ENCODE results near the gene COTL1. TPM values are rescaled to one million over a fixed set of nuclear protein-coding genes. Genes with fewer than 3 reads are reported as not detected.
"Not testable (repeated sequence)": the region's sequence is repeated elsewhere in the genome, so short reads cannot be mapped to it uniquely, and the experiment has no call there.

Gene COTL1
- total RNA-seq, 1 donor from 2014 or later, result 11.0 TPM

DNA sequence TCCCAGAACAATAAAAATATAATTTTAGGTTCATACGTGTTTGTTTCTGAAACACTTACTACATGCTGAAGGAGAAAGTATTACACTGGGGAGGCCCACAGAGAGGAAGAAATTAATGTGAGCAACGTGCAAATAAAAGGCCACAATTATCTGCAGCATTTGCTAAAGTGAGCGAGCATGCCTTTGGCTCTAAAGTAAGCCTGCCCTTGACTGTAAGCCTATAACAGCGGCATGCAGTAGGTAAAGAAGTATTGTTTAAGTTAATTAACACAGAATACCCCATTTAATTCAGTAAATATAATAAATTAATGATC, 13.2 kb upstream of the COTL1 start:
- H3K4me1 ChIP-seq (ENCODE audit: control insufficient read depth in 3 of 3, insufficient read depth in 3 of 3, low read length in 3 of 3), result peaks cover 0 to 14% (median 6%) of the 10 kb centered on the region in 3 donors
- no peaks in the 10 kb centered on the region for H3K36me3 ChIP-seq (ENCODE audit: control insufficient read depth in 3 of 3, insufficient read depth in 3 of 3, low read length in 3 of 3)
- H3K4me3 ChIP-seq (ENCODE audit: low read length in 3 of 3), result no peak overlapping the region
- no peak overlapping the region for H3K27ac ChIP-seq (ENCODE audit: low read depth, low read length)
- no peaks in the 10 kb centered on the region for H3K9me3 ChIP-seq (ENCODE audit: control insufficient read depth in 3 of 3, low read length in 3 of 3)
- H3K9ac ChIP-seq (ENCODE audit: low read depth in 1 of 3, low read length in 3 of 3), result no peak overlapping the region
- H3K27me3 ChIP-seq (ENCODE audit: control insufficient read depth in 3 of 3, insufficient read depth in 3 of 3, low read length in 3 of 3), result peaks cover 0 to 10% (median 0%) of the 10 kb centered on the region in 3 donors

- Histone ChIP-seq H3K36me3 (ENCODE audit: control insufficient read depth in 3 of 3, insufficient read depth in 3 of 3, low read length in 3 of 3) (no peaks in the 10 kb centered on the region), H3K4me1 (ENCODE audit: control insufficient read depth in 3 of 3, insufficient read depth in 3 of 3, low read length in 3 of 3) (peaks cover 0 to 9% (median 1%) of the 10 kb centered on the region in 3 donors), H3K27ac (ENCODE audit: low read depth, low read length) (no peak overlapping the region), H3K9ac (ENCODE audit: low read depth in 1 of 3, low read length in 3 of 3) (peak overlapping the region in 1 of 3 donors; percentile 6), H3K27me3 (ENCODE audit: control insufficient read depth in 3 of 3, insufficient read depth in 3 of 3, low read length in 3 of 3) (peaks cover 0 to 10% (median 0%) of the 10 kb centered on the region in 3 donors), H3K9me3 (ENCODE audit: control insufficient read depth in 3 of 3, low read length in 3 of 3) (no peaks in the 10 kb centered on the region), H3K4me3 (ENCODE audit: low read length in 3 of 3) (no peak overlapping the region)
Observed at GRCh38 chr16:84630446-84631152, 12.7 kb upstream of the COTL1 start.

DNA sequence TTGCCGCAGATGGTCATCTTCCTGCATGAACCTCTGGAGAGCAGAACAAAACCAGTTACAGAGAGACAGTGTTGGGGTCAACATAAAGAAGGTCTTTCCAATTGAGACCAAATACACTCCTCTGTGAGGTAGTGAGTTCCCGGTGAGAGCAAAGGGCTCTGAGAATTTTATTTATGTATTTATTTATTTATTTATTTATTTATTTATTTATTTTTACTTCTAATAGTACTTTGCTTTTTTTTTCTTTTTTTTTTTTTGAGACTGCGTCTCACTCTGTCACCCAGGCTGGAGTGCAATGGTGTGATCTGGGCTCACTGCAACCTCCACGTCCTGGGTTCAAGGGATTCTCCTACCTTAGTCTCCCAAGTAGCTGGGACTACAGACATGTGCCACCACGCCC, 12.1 kb upstream of the COTL1 start:
- Histone ChIP-seq H3K36me3 (ENCODE audit: control insufficient read depth in 3 of 3, insufficient read depth in 3 of 3, low read length in 3 of 3) (no peaks in the 10 kb centered on the region), H3K4me1 (ENCODE audit: control insufficient read depth in 3 of 3, insufficient read depth in 3 of 3, low read length in 3 of 3) (peaks cover 0 to 8% (median 0%) of the 10 kb centered on the region in 3 donors), H3K9me3 (ENCODE audit: control insufficient read depth in 3 of 3, low read length in 3 of 3) (no peaks in the 10 kb centered on the region), H3K9ac (ENCODE audit: low read depth in 1 of 3, low read length in 3 of 3) (no peak overlapping the region), H3K27ac (ENCODE audit: low read depth, low read length) (no peak overlapping the region), H3K27me3 (ENCODE audit: control insufficient read depth in 3 of 3, insufficient read depth in 3 of 3, low read length in 3 of 3) (peaks cover 0 to 10% (median 0%) of the 10 kb centered on the region in 3 donors), H3K4me3 (ENCODE audit: low read length in 3 of 3) (no peak overlapping the region)

- no peak overlapping the region for H3K27ac ChIP-seq (ENCODE audit: low read depth, low read length)
Observed at GRCh38 chr16:84629580-84629979, 11.7 kb upstream of the COTL1 start.

GRCh38 chr16:84628226-84628731, 10.4 kb upstream of the COTL1 start:
- Histone ChIP-seq H3K27ac (ENCODE audit: low read depth, low read length) (no peak overlapping the region), H3K27me3 (ENCODE audit: control insufficient read depth in 3 of 3, insufficient read depth in 3 of 3, low read length in 3 of 3) (no peaks in the 10 kb centered on the region), H3K4me1 (ENCODE audit: control insufficient read depth in 3 of 3, insufficient read depth in 3 of 3, low read length in 3 of 3) (no peaks in the 10 kb centered on the region), H3K36me3 (ENCODE audit: control insufficient read depth in 3 of 3, insufficient read depth in 3 of 3, low read length in 3 of 3) (no peaks in the 10 kb centered on the region), H3K4me3 (ENCODE audit: low read length in 3 of 3) (no peak overlapping the region), H3K9me3 (ENCODE audit: control insufficient read depth in 3 of 3, low read length in 3 of 3) (no peaks in the 10 kb centered on the region), H3K9ac (ENCODE audit: low read depth in 1 of 3, low read length in 3 of 3) (no peak overlapping the region)

More at GRCh38 chr16:84629580-84629979, 11.7 kb upstream of the COTL1 start:
- Histone ChIP-seq H3K9ac (ENCODE audit: low read depth in 1 of 3, low read length in 3 of 3) (no peak overlapping the region), H3K27me3 (ENCODE audit: control insufficient read depth in 3 of 3, insufficient read depth in 3 of 3, low read length in 3 of 3) (peaks cover 0 to 7% (median 0%) of the 10 kb centered on the region in 3 donors), H3K4me1 (ENCODE audit: control insufficient read depth in 3 of 3, insufficient read depth in 3 of 3, low read length in 3 of 3) (peaks cover 0 to 8% (median 0%) of the 10 kb centered on the region in 3 donors), H3K4me3 (ENCODE audit: low read length in 3 of 3) (no peak overlapping the region), H3K36me3 (ENCODE audit: control insufficient read depth in 3 of 3, insufficient read depth in 3 of 3, low read length in 3 of 3) (no peaks in the 10 kb centered on the region), H3K9me3 (ENCODE audit: control insufficient read depth in 3 of 3, low read length in 3 of 3) (no peaks in the 10 kb centered on the region)

DNA sequence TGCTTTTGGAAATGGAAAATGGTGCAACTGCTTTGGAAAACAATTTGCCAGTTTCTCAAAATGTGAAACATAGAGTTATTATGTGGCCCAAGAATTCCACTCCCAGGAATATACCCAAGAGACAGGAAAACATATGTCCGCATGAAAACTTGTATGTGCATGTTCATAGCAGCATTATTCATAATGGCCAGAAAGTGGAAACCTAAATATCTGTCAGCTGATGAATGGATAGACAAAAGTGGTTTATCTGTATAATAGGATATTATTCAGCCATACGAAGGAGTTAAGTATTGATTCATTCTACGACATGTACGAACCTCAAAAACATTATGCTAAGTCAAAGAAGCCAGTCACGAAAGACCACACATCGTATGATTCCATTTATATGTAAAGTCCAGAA, 7.7 kb upstream of the COTL1 start:
- H3K4me3 ChIP-seq (ENCODE audit: low read length in 3 of 3), result no peak overlapping the region

DNA sequence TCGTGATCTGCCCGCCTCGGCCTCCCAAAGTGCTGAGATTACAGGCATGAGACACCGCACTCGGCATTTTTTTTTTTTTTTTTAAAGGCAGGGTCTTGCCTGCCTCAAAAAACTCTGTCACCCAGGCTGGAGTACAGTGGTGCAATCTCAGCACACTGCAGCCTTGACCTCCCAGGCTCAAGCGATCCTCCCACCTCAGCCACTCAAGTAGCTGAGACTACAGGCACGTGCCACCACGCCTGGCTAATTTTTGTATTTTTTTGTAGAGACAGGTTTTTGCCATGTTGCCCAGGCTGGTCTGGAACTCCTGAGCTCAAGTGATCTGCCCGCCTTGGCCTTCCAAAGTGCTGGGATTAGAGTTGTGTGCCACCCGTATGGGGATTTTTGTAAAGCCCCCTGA, 3.0 kb upstream of the COTL1 start:
- not testable (repeated sequence) for H3K27ac ChIP-seq (ENCODE audit: low read depth, low read length); H3K4me3 ChIP-seq (ENCODE audit: low read length in 3 of 3); H3K9me3 ChIP-seq (ENCODE audit: control insufficient read depth in 3 of 3, low read length in 3 of 3); H3K36me3 ChIP-seq (ENCODE audit: control insufficient read depth in 3 of 3, insufficient read depth in 3 of 3, low read length in 3 of 3); H3K9ac ChIP-seq (ENCODE audit: low read depth in 1 of 3, low read length in 3 of 3)
- H3K4me1 ChIP-seq (ENCODE audit: control insufficient read depth in 3 of 3, insufficient read depth in 3 of 3, low read length in 3 of 3), result peaks cover 10 to 20% (median 10%) of the 10 kb centered on the region in 3 donors
- peaks cover 4 to 12% (median 6%) of the 10 kb centered on the region in 3 donors for H3K27me3 ChIP-seq (ENCODE audit: control insufficient read depth in 3 of 3, insufficient read depth in 3 of 3, low read length in 3 of 3)

More for the DNA sequence above, 7.7 kb upstream of the COTL1 start:
- Histone ChIP-seq H3K4me1 (ENCODE audit: control insufficient read depth in 3 of 3, insufficient read depth in 3 of 3, low read length in 3 of 3) (no peaks in the 10 kb centered on the region), H3K27ac (ENCODE audit: low read depth, low read length) (no peak overlapping the region), H3K36me3 (ENCODE audit: control insufficient read depth in 3 of 3, insufficient read depth in 3 of 3, low read length in 3 of 3) (no peaks in the 10 kb centered on the region), H3K9me3 (ENCODE audit: control insufficient read depth in 3 of 3, low read length in 3 of 3) (no peaks in the 10 kb centered on the region), H3K9ac (ENCODE audit: low read depth in 1 of 3, low read length in 3 of 3) (no peak overlapping the region), H3K27me3 (ENCODE audit: control insufficient read depth in 3 of 3, insufficient read depth in 3 of 3, low read length in 3 of 3) (no peaks in the 10 kb centered on the region)

DNA sequence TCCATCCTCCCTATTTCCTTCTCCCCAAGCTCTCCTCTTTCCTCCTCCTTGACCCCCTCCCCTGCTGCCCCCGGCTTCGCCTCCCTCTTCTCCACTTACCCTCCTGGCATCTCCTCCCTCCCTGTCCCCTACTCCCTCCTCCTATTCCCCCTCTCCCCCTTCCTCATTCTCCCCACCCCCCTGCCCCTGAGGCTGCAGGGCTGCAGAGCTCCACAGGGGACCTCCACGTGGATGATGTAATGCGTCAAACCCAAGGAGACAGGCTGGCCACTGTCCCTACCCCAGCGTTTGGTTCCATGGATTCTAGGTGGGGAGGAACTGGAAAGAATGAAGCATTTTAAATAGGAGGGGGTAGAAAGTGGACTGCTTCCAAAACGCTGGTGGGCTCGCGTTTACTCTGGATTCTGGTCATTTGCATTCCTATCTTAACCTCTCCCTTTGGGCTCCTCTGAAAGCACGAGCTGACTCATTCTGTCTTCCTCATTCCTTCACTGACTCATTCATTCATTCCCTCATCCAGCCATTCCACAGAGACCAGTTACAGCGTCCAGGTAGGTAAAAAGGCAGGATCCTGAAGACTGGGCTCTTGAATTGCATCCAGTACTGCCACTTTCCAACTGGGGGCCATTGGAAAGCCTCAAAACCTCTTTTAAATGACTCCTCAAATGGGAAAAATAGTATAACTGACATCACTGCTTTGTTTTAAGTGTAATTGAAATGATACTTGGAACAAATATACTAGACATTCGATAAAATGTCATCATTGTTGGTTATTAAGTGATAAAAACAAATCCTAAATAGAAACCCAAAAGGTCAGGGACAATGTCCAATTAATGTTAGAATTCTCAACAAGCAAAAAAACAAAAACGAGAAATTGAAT, 943 bp upstream of the COTL1 start:
- no peak overlapping the region for H3K9ac ChIP-seq (ENCODE audit: low read depth in 1 of 3, low read length in 3 of 3)
- H3K9me3 ChIP-seq (ENCODE audit: control insufficient read depth in 3 of 3, low read length in 3 of 3), result no peaks in the 10 kb centered on the region
- peaks cover 16 to 30% (median 17%) of the 10 kb centered on the region in 3 donors for H3K4me1 ChIP-seq (ENCODE audit: control insufficient read depth in 3 of 3, insufficient read depth in 3 of 3, low read length in 3 of 3)
- H3K27me3 ChIP-seq (ENCODE audit: control insufficient read depth in 3 of 3, insufficient read depth in 3 of 3, low read length in 3 of 3), result peaks cover 7 to 31% (median 16%) of the 10 kb centered on the region in 3 donors
- peak overlapping the region; percentile 36 for H3K27ac ChIP-seq (ENCODE audit: low read depth, low read length)
- H3K36me3 ChIP-seq (ENCODE audit: control insufficient read depth in 3 of 3, insufficient read depth in 3 of 3, low read length in 3 of 3), result no peaks in the 10 kb centered on the region
- no peak overlapping the region for H3K4me3 ChIP-seq (ENCODE audit: low read length in 3 of 3)

DNA sequence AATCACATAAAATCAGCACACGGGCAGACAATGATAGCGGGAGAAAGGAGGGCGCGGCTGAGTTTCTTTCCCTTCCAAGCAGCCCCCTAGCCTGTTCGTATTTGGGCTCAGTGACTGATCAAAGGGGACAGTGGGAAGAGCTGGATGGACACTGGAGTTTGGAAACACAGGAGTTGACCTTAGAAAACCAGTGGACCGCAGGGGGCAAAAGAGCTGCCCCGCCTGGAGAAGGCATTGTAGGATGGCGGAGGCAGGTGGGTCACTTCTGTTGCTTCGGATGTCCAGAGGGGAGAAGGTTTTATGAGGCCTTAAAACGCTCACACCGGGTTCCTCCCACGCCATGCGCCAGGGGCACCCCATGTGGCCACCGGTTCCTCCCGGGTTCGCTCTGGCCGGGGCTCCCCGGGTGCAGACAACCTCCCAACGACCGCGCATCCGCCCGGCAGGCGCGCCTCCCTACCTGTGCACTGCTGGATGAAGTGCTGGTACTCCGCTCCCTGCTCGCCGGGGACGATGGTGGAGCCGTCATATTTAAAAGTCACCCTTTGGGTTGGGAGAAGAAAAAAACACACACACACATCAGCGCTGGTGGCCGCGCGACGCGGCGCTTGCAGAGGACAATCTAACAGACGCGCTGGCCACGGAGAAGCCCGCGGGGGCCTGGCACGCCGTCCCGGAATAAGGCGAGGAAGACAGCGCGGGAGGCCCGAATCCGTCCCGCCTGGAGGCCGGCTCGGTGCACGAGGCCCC, 662 bp downstream of the COTL1 start:
- no peaks in the 10 kb centered on the region for H3K9me3 ChIP-seq (ENCODE audit: control insufficient read depth in 3 of 3, low read length in 3 of 3)
- peak overlapping the region; percentile 70 to 74 (median 72) for H3K4me3 ChIP-seq (ENCODE audit: low read length in 3 of 3)
- H3K4me1 ChIP-seq (ENCODE audit: control insufficient read depth in 3 of 3, insufficient read depth in 3 of 3, low read length in 3 of 3), result peaks cover 16 to 30% (median 17%) of the 10 kb centered on the region in 3 donors
- H3K36me3 ChIP-seq (ENCODE audit: control insufficient read depth in 3 of 3, insufficient read depth in 3 of 3, low read length in 3 of 3), result no peaks in the 10 kb centered on the region
- H3K27ac ChIP-seq (ENCODE audit: low read depth, low read length), result no peak overlapping the region
- H3K27me3 ChIP-seq (ENCODE audit: control insufficient read depth in 3 of 3, insufficient read depth in 3 of 3, low read length in 3 of 3), result peaks cover 14 to 34% (median 16%) of the 10 kb centered on the region in 3 donors
- H3K9ac ChIP-seq (ENCODE audit: low read depth in 1 of 3, low read length in 3 of 3), result peak overlapping the region; percentile 38 to 69 (median 57)

Data from skeletal muscle tissue (tissue), 4 donors.